Neural cell (in vitro differentiated cells): ENCODE data around the gene RGS9BP. TPM values are rescaled to one million over a fixed set of nuclear protein-coding genes. Genes with fewer than 3 reads are reported as not detected.
A peak's percentile ranks its signal among the peaks of the same experiment; 100 is the strongest.

ENCODE experiments used
- H2AFZ ChIP-seq: fragments of 200-600, 300-800 bp; sonication (generic), shearing (Covaris generic); 2 replicates; pipeline ENCODE4 v1.6.0; 2014; ENCODE audit warnings: low read depth, mild to moderate bottlenecking, antibody characterized with exemption, low read length, moderate library complexity
- H3F3A ChIP-seq: fragments of 200-600 bp; shearing (Covaris generic); 2 replicates; pipeline ENCODE4 v1.6.1; 2016; ENCODE audit warnings: mild to moderate bottlenecking, moderate library complexity, mixed read lengths, antibody characterized with exemption, low read length; ENCODE audit not compliant: insufficient read depth, poor library complexity, severe bottlenecking
- H3K27ac ChIP-seq: fragments of 200-600, 300-800 bp; sonication (generic), shearing (Covaris generic); 2 replicates; pipeline ENCODE4 v1.5.1; 2014; ENCODE audit warnings: mild to moderate bottlenecking, low read length, moderate library complexity
- H3K27me3 ChIP-seq: fragments of 300-800, 200-600 bp; sonication (generic), shearing (Covaris generic); 2 replicates; pipeline ENCODE4 v1.6.0; 2014; ENCODE audit warnings: mild to moderate bottlenecking, low read depth, low read length, moderate library complexity; ENCODE audit not compliant: insufficient read depth
- H3K36me3 ChIP-seq: fragments of 300-800, 200-600 bp; sonication (generic), shearing (Covaris generic); 2 replicates; pipeline ENCODE4 v1.5.1; 2014; ENCODE audit warnings: mild to moderate bottlenecking, antibody characterized with exemption, low read length, moderate library complexity; ENCODE audit not compliant: insufficient read depth
- H3K4me2 ChIP-seq: fragments of 300-800, 200-600 bp; sonication (generic), shearing (Covaris generic); 2 replicates; pipeline ENCODE4 v1.6.0; 2014; ENCODE audit warnings: mild to moderate bottlenecking, low read length
- H3K4me3 ChIP-seq: fragments of 300-800, 200-600 bp; sonication (generic), shearing (Covaris generic); 2 replicates; pipeline ENCODE4 v1.5.1; 2014; ENCODE audit warnings: mild to moderate bottlenecking, low read length, moderate library complexity
- H3K79me2 ChIP-seq: fragments of 200-600 bp; shearing (Covaris generic); replicated peaks from 2 replicates; pipeline ENCODE4 v1.6.0; 2014; ENCODE audit warnings: mild to moderate bottlenecking, low read length, moderate library complexity; ENCODE audit not compliant: insufficient read depth
- H3K9ac ChIP-seq: fragments of 300-800, 200-600 bp; sonication (generic), shearing (Covaris generic); 2 replicates; pipeline ENCODE4 v1.6.1; 2016; ENCODE audit warnings: mild to moderate bottlenecking, low read length, mixed read lengths
- H3K9me2 ChIP-seq: fragments of 200-600 bp; shearing (Covaris generic); 2 replicates; pipeline ENCODE4 v1.6.1; 2016; ENCODE audit warnings: mild to moderate bottlenecking, low read length, mixed read lengths; ENCODE audit not compliant: insufficient read depth
- H3K9me3 ChIP-seq: fragments of 200-600, 300-800 bp; sonication (generic), shearing (Covaris generic); 2 replicates; pipeline ENCODE4 v1.6.1; 2016; ENCODE audit warnings: mild to moderate bottlenecking, mixed run types, low read length, moderate library complexity, mixed read lengths
- H4K20me1 ChIP-seq: fragments of 200-600 bp; shearing (Covaris generic); 2 replicates; pipeline ENCODE4 v1.6.1; 2016; ENCODE audit warnings: mild to moderate bottlenecking, mixed run types; ENCODE audit not compliant: insufficient read depth
- EP300 ChIP-seq: fragments of 450-650 bp; conservative IDR thresholded peaks from 2 replicates; pipeline ENCODE4 v1.6.1; 2014; ENCODE audit warnings: antibody characterized with exemption, mild to moderate bottlenecking, moderate library complexity; ENCODE audit not compliant: poor library complexity, severe bottlenecking
- EZH2 ChIP-seq: fragments of 200-600, 300-800 bp; shearing (Covaris generic), sonication (generic); IDR thresholded peaks from 2 replicates; pipeline ENCODE4 v1.6.1; 2014; ENCODE audit warnings: antibody characterized with exemption, low read length, borderline replicate concordance, mild to moderate bottlenecking; ENCODE audit not compliant: insufficient read depth, poor library complexity, severe bottlenecking
- MXI1 ChIP-seq: fragments of 450-650 bp; conservative IDR thresholded peaks from 2 replicates; pipeline ENCODE4 v1.6.1; 2014; ENCODE audit warnings: antibody characterized with exemption, mild to moderate bottlenecking; ENCODE audit not compliant: poor library complexity, severe bottlenecking
- POLR2AphosphoS5 ChIP-seq: IDR thresholded peaks from 2 replicates; pipeline ENCODE4 v1.6.1; 2012
- RAD21 ChIP-seq: fragments of 450-650 bp; conservative IDR thresholded peaks from 2 replicates; pipeline ENCODE4 v1.6.1; 2014; ENCODE audit warnings: antibody characterized with exemption, mild to moderate bottlenecking, moderate library complexity
- SMC3 ChIP-seq: fragments of 450-650 bp; conservative IDR thresholded peaks from 2 replicates; pipeline ENCODE4 v1.6.1; 2014; ENCODE audit warnings: antibody characterized with exemption, mild to moderate bottlenecking, moderate library complexity; ENCODE audit not compliant: poor library complexity
- TAF1 ChIP-seq: IDR thresholded peaks from 2 replicates; pipeline ENCODE4 v1.6.1; 2012; ENCODE audit warnings: low read depth
- polyA plus RNA-seq: library from polyadenylated mRNA; depleted of rRNA; stranded (reverse); fragments of >200 nt; gene quantifications from 2 replicates; pipeline ENCODE4 v1.2.3, GENCODE V29; 2014
- TF ChIP-seq, protein P1 (sequence below): fragments of 450-650 bp; IDR thresholded peaks from 2 replicates; pipeline ENCODE4 v1.5.1; 2014; ENCODE audit warnings: antibody characterized with exemption, mild to moderate bottlenecking, moderate library complexity; ENCODE audit not compliant: poor library complexity, severe bottlenecking
- TF ChIP-seq, protein P2 (sequence below): IDR thresholded peaks from 2 replicates; pipeline ENCODE4 v1.6.1; 2012; ENCODE audit warnings: borderline replicate concordance

RGS9BP gene
- polyA plus RNA-seq, 1 donor from 2014 or later = not detected

DNA sequence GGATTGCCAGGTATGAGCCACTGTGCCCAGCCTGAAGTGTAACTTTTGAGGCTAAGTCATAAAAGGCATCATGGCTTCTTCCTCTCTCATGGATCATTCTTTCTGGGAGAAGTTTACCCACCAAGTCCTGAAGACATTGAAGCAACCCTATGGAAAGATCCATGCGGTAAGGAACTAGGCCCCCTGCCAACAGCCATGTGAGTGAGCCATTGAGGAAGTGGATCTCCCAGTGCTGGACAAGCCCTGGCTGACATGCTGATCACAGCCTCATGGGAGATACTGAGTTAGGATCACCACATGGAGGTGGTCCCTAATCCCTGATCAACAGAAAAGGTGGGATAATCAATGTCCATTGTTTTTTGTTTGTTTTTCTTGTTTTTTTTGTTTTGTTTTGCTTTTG, 12.7 kb downstream of the RGS9BP start:
- no peaks in the 10 kb centered on the region for H4K20me1 ChIP-seq
- H3K79me2 ChIP-seq = no peaks in the 10 kb centered on the region
- no peak overlapping the region for H3K9ac ChIP-seq
- H2AFZ ChIP-seq = no peak overlapping the region
- no peak overlapping the region for H3K4me2 ChIP-seq
- H3K9me2 ChIP-seq = no peaks in the 10 kb centered on the region
- H3F3A ChIP-seq = no peaks in the 10 kb centered on the region
- H3K9me3 ChIP-seq = no peaks in the 10 kb centered on the region
- no peak overlapping the region for H3K4me3 ChIP-seq
- no peaks in the 10 kb centered on the region for H3K27me3 ChIP-seq
- H3K36me3 ChIP-seq = no peaks in the 10 kb centered on the region
- no peak overlapping the region for H3K27ac ChIP-seq
- no peak for TF ChIP-seq SMC3
- TF ChIP-seq MXI1 = no peak
- TF ChIP-seq RAD21 = no peak
- TF ChIP-seq, protein P1, sequence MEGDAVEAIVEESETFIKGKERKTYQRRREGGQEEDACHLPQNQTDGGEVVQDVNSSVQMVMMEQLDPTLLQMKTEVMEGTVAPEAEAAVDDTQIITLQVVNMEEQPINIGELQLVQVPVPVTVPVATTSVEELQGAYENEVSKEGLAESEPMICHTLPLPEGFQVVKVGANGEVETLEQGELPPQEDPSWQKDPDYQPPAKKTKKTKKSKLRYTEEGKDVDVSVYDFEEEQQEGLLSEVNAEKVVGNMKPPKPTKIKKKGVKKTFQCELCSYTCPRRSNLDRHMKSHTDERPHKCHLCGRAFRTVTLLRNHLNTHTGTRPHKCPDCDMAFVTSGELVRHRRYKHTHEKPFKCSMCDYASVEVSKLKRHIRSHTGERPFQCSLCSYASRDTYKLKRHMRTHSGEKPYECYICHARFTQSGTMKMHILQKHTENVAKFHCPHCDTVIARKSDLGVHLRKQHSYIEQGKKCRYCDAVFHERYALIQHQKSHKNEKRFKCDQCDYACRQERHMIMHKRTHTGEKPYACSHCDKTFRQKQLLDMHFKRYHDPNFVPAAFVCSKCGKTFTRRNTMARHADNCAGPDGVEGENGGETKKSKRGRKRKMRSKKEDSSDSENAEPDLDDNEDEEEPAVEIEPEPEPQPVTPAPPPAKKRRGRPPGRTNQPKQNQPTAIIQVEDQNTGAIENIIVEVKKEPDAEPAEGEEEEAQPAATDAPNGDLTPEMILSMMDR = no peak
- TF ChIP-seq TAF1 = no peak

DNA sequence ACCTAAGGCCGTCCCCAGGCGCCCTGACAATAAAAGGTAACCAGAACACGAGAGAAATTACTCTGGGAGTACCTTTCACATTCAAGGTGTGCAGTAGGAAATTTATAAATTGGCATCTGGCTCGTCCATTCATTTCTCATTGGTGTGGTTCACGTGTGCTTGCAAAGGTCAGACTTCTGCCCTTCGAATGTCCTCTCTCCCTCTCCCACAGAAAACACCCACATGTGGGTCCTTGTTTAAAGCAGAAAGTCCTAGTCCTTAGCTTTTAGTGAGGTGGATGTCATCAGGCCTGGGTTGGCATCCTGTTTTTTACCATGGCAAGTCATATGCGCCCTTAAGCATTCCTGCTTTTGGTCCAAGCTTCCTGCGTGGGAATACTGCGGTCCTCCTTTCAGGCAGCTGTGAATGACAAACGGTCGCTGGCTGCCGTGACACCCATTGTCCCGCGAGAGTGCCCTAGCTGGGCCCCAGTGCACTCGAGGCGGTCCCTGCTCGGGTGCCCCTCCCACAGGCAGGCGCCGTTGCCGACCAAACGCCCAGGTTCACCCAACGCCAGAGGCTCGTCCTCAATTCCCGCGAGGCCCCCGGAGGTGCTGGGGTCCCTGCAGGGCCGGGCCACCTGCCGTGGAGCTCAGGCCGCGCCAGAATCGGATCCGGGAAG, 15.8 kb downstream of the RGS9BP start, which contains the start of gene NUDT19:
NUDT19 (plus strand) TSS at position 531 of the 661 bp plus-strand sequence. CDS start 140 bp downstream, outside the sequence.
- H3K79me2 ChIP-seq = no peaks in the 10 kb centered on the region
- H3K4me3 ChIP-seq = peak within 1 kb of the TSS; percentile 61
- H4K20me1 ChIP-seq = no peaks in the 10 kb centered on the region
- H3K4me2 ChIP-seq = no peak within 1 kb of the TSS
- H3K9ac ChIP-seq = peak within 1 kb of the TSS; percentile 56
- H3K9me2 ChIP-seq = no peaks in the 10 kb centered on the region
- H3K9me3 ChIP-seq = no peaks in the 10 kb centered on the region
- H3K36me3 ChIP-seq = no peaks in the 10 kb centered on the region
- H3K27ac ChIP-seq = peak within 1 kb of the TSS; percentile 0
- no peaks in the 10 kb centered on the region for H3F3A ChIP-seq
- H3K27me3 ChIP-seq = no peaks in the 10 kb centered on the region
- TF ChIP-seq POLR2AphosphoS5 (no peak), TAF1 (no peak), MXI1 (no peak), EP300 (no peak), SMC3 (no peak), EZH2 (no peak), RAD21 (no peak)
- TF ChIP-seq, protein P2, sequence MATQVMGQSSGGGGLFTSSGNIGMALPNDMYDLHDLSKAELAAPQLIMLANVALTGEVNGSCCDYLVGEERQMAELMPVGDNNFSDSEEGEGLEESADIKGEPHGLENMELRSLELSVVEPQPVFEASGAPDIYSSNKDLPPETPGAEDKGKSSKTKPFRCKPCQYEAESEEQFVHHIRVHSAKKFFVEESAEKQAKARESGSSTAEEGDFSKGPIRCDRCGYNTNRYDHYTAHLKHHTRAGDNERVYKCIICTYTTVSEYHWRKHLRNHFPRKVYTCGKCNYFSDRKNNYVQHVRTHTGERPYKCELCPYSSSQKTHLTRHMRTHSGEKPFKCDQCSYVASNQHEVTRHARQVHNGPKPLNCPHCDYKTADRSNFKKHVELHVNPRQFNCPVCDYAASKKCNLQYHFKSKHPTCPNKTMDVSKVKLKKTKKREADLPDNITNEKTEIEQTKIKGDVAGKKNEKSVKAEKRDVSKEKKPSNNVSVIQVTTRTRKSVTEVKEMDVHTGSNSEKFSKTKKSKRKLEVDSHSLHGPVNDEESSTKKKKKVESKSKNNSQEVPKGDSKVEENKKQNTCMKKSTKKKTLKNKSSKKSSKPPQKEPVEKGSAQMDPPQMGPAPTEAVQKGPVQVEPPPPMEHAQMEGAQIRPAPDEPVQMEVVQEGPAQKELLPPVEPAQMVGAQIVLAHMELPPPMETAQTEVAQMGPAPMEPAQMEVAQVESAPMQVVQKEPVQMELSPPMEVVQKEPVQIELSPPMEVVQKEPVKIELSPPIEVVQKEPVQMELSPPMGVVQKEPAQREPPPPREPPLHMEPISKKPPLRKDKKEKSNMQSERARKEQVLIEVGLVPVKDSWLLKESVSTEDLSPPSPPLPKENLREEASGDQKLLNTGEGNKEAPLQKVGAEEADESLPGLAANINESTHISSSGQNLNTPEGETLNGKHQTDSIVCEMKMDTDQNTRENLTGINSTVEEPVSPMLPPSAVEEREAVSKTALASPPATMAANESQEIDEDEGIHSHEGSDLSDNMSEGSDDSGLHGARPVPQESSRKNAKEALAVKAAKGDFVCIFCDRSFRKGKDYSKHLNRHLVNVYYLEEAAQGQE = no peak
- TF ChIP-seq, protein P1 = no peak
- no peak within 1 kb of the TSS for H2AFZ ChIP-seq
